SU-DHL-6 (cell line): ENCODE data around the gene ABHD8.

Experiments
- CTCF ChIP-seq: fragments of 200-600 bp; sonication (generic); IDR thresholded peaks from one replicate; pipeline ENCODE4 v1.5.1; 2017; ENCODE audit warnings: antibody characterized with exemption, mild to moderate bottlenecking, low read length, moderate library complexity; ENCODE audit not compliant: insufficient read depth, poor library complexity, severe bottlenecking
- EZH2phosphoT487 ChIP-seq: fragments of 200-600 bp; sonication (generic), shearing (Covaris generic); conservative IDR thresholded peaks from 2 replicates; pipeline ENCODE4 v1.6.1; 2018; ENCODE audit warnings: mild to moderate bottlenecking, antibody characterized with exemption, low read length, moderate library complexity, mixed read lengths

- no peak for TF ChIP-seq CTCF
- TF ChIP-seq EZH2phosphoT487, result no peak
Measured at GRCh38 chr19:17296976-17297375, 6.2 kb downstream of the ABHD8 start.
